Lung (tissue), 12 donors: ENCODE results near the gene MAP3K10. TPM values are rescaled to one million over a fixed set of nuclear protein-coding genes. Genes with fewer than 3 reads are reported as not detected.

ENCODE experiments used
- ATAC-seq: fragments of 200-7000 bp; cut with Tn5 transposase; one replicate; pipeline ENCODE4 v1.9.1; 2020; ENCODE audit warnings: moderate number of reproducible peaks; ENCODE audit not compliant: insufficient read depth, low FRiP score
- DNase-seq, 3 donors: peaks; one replicate each; pipeline ENCODE4 v3.0.0-alpha.2; 2013 to 2017
- H3K27ac ChIP-seq, 2 donors: one replicate each; pipeline ENCODE4 v1.5.1; 2013; ENCODE audit warnings: mild to moderate bottlenecking in 2 of 2, moderate library complexity in 2 of 2, control low read depth in 1 of 2, inconsistent platforms in 1 of 2, low read depth in 1 of 2, low read length in 1 of 2
- H3K27me3 ChIP-seq, 3 donors: one replicate each; pipeline ENCODE4 v1.5.1; 2013; ENCODE audit warnings: low read length in 2 of 3; ENCODE audit not compliant: control insufficient read depth in 3 of 3, insufficient read depth in 3 of 3
- H3K36me3 ChIP-seq, 4 donors: one replicate each; pipeline ENCODE4 v1.5.1; 2013; ENCODE audit warnings: low read length in 4 of 4, mild to moderate bottlenecking in 1 of 4, moderate library complexity in 1 of 4; ENCODE audit not compliant: control insufficient read depth in 4 of 4, insufficient read depth in 4 of 4
- H3K4me1 ChIP-seq, 5 donors: one replicate each; pipeline ENCODE4 v1.5.1; 2013; ENCODE audit warnings: low read length in 5 of 5, mild to moderate bottlenecking in 2 of 5, moderate library complexity in 1 of 5; ENCODE audit not compliant: control insufficient read depth in 5 of 5, insufficient read depth in 5 of 5
- H3K4me3 ChIP-seq: one replicate; pipeline ENCODE4 v1.5.1; 2013; ENCODE audit warnings: mild to moderate bottlenecking, control low read depth, moderate library complexity
- H3K9ac ChIP-seq, 2 donors: one replicate each; pipeline ENCODE4 v1.5.1; 2013; ENCODE audit warnings: low read length in 2 of 2, control low read depth in 1 of 2; ENCODE audit not compliant: insufficient read depth in 1 of 2
- H3K9me3 ChIP-seq, 4 donors: one replicate each; pipeline ENCODE4 v1.5.1; 2013; ENCODE audit warnings: low read length in 3 of 4, mild to moderate bottlenecking in 1 of 4, moderate library complexity in 1 of 4; ENCODE audit not compliant: control insufficient read depth in 4 of 4, insufficient read depth in 3 of 4
- WGBS, 2 donors: extraction: QIAGEN DNeasy Blood & Tissue Kit; methylation state at CpG; one replicate each; pipeline ENCODE4 v1.1.7; 2013; 5-methylcytosine and 5-hydroxymethylcytosine counted together
- polyA plus RNA-seq, 2 donors: library from polyadenylated mRNA; stranded (reverse); fragments of 200-250 nt; gene quantifications; one replicate each; pipeline ENCODE4 v1.2.1, GENCODE V29; 2013
- total RNA-seq, 2 donors: library from RNA; depleted of rRNA in 1 of 2; stranded (reverse); fragments of >200 nt in 1 of 2; gene quantifications; one replicate each; pipeline ENCODE4 v1.2.1, GENCODE V29; 2014 to 2021
- TF ChIP-seq, protein P1 (sequence below): IDR thresholded peaks from 2 replicates; pipeline ENCODE4 v1.5.1; 2012; ENCODE audit warnings: mild to moderate bottlenecking; ENCODE audit errors: control extremely low read depth, extremely low read depth
- donor health status: control.
- donor health status: control.
- donor health status: Bipolar disorder and iron deficiency.
- donor health status: healthy.
- donor health status: DM: yes; HTN: yes; CAD: no.

Gene MAP3K10
- total and polyA plus RNA-seq, 4 donors: 4.4 to 18.0 (median 11.3) TPM

DNA sequence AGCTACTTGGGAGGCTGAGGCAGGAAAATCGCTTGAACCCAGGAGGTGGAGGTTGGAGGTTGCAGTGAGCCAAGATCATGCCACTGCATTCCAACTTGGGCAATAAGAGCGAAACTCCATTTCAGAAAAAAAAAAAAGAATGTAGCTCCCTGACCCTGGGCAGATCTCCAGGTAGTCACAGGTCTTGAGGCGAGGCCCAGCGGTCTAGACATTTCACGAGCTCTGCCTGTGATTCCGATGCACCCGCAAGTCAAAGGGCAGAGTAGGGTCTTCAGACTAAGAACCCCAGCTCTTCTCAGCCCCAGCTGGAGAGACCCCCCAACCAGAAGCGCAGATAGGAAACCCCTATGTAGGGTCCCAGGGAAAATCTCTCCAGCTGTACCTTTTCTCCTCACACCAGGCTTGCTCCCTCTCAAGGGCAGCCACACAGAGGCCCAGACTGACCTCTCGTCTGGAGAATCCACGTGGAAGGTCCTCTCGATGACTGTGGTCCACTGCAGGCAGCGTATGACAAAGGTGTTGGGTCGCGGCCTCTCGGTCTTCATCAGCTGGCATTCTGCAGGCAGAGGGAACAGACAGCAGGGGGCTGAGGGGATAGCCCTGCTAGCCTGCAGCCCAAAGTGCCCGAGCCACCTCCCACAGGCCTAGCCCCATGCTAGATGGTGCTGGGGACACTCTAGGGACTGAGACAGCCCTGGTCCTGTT, 63.6 kb downstream of the MAP3K10 start:
- 95 to 97% methylated on average over 16 of the region's 16 CpGs for WGBS, 2 donors
- ATAC-seq: no peak
- Histone ChIP-seq H3K9me3 (peaks cover 0 to 2% (median 0%) of the 10 kb centered on the region in 4 donors), H3K36me3 (peaks cover 3 to 36% (median 17%) of the 10 kb centered on the region in 4 donors), H3K9ac (no peak overlapping the region), H3K27me3 (no peaks in the 10 kb centered on the region), H3K4me1 (peaks cover 0 to 3% (median 0%) of the 10 kb centered on the region in 5 donors), H3K27ac (no peak overlapping the region), H3K4me3 (no peak overlapping the region)
- DNase-seq: no peak
- TF ChIP-seq, protein P1, sequence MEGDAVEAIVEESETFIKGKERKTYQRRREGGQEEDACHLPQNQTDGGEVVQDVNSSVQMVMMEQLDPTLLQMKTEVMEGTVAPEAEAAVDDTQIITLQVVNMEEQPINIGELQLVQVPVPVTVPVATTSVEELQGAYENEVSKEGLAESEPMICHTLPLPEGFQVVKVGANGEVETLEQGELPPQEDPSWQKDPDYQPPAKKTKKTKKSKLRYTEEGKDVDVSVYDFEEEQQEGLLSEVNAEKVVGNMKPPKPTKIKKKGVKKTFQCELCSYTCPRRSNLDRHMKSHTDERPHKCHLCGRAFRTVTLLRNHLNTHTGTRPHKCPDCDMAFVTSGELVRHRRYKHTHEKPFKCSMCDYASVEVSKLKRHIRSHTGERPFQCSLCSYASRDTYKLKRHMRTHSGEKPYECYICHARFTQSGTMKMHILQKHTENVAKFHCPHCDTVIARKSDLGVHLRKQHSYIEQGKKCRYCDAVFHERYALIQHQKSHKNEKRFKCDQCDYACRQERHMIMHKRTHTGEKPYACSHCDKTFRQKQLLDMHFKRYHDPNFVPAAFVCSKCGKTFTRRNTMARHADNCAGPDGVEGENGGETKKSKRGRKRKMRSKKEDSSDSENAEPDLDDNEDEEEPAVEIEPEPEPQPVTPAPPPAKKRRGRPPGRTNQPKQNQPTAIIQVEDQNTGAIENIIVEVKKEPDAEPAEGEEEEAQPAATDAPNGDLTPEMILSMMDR: no peak

DNA sequence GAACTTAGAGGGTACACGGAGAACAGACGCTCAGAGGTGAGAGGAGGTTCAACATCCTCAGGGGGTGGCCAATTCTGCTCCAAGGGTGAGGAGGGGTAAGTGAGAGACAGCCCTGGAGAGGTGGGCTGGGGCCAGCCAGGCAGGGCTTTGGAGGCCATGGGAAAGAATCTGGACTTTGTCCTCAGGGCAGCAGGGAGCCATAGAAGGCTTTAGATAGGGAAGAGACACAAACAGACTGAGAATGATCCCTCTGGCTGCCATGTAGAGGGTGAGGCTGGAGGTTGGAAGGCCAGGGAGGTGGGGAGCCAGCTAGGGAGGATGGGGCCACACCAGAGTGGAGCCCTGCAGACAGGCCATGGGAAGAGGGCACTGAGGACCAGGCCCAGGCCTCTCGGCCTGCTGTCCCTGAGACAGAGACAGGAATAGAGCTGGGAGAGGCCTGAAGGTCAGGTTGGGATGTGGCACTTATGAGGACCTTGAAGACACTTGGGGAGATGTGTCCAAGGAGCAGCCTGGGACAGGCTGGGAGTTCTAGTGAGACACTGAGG, 64.5 kb downstream of the MAP3K10 start:
- Histone ChIP-seq H3K4me1 (peaks cover 0 to 3% (median 0%) of the 10 kb centered on the region in 5 donors), H3K9me3 (peaks cover 0 to 2% (median 0%) of the 10 kb centered on the region in 4 donors), H3K27ac (no peak overlapping the region), H3K27me3 (no peaks in the 10 kb centered on the region), H3K9ac (no peak overlapping the region), H3K4me3 (no peak overlapping the region), H3K36me3 (peaks cover 3 to 32% (median 16%) of the 10 kb centered on the region in 4 donors)
- no peak for ATAC-seq
- WGBS, 2 donors: 82 to 85% methylated on average over 3 of the region's 3 CpGs
- DNase-seq: no peak
- TF ChIP-seq, protein P1: no peak

DNA sequence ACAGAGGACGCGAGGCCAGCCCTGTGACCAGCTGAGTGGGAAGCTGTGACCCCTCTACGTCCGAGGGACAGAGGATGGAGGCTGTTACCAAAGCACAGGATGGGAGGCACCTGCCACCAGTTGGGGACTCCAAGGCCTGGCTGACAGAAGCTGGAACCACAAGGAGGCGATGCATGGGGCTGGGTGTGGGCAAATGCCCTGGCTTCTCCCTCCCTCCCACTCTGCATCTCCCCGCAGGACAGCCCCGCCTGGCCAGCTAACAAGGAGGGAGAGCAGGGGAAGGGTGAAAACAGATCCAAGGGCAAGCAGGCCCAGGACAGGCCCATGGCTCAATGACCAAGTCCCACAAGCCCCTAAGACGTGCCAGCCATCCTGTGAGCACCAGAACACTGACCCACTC, 65.3 kb downstream of the MAP3K10 start:
- Histone ChIP-seq H3K36me3 (peaks cover 3 to 31% (median 14%) of the 10 kb centered on the region in 4 donors), H3K27ac (no peak overlapping the region)
- no peak for ATAC-seq

More for the DNA sequence above, 65.3 kb downstream of the MAP3K10 start:
- DNase-seq: no peak
- WGBS, 2 donors: 92 to 95% methylated on average over 8 of the region's 8 CpGs
- no peak overlapping the region for H3K9ac ChIP-seq
- H3K4me3 ChIP-seq: no peak overlapping the region
- H3K9me3 ChIP-seq: peaks cover 0 to 2% (median 0%) of the 10 kb centered on the region in 4 donors
- H3K4me1 ChIP-seq: peaks cover 0 to 3% (median 0%) of the 10 kb centered on the region in 5 donors
- TF ChIP-seq, protein P1: no peak
- no peaks in the 10 kb centered on the region for H3K27me3 ChIP-seq
